ENCODE measurements around the gene CACHD1.

GRCh38 chr1:64679177-64679576 lies 209.2 kb downstream of the CACHD1 start:
- TF ChIP-seq BHLHE40 (IDR thresholded peaks at IDR 0.05; ENCODE audit: low read depth, low read length) (no peak), MAX (IDR thresholded peaks at IDR 0.05) (no peak), POLR2A (IDR thresholded peaks at IDR 0.05; ENCODE audit: low read length) (no peak), CTCF (IDR thresholded peaks at IDR 0.05) (no peak), EP300 (IDR thresholded peaks at IDR 0.05) (no peak), REST (IDR thresholded peaks at IDR 0.05) (no peak), JUN (IDR thresholded peaks at IDR 0.05) (no peak), SMC3 (IDR thresholded peaks at IDR 0.05) (no peak), CEBPB (IDR thresholded peaks at IDR 0.05) (no peak), CBX8 (IDR thresholded peaks at IDR 0.05) (no peak)
